SK-N-SH treated with all-trans-retinoic acid at 6 μM for 48 hours (cell line): ENCODE measurements around the gene BEGAIN.

Experiments
- ATAC-seq: fragments of 200-7000 bp; cut with Tn5 transposase; 3 replicates; pipeline ENCODE4 v1.9.1; 2020; ENCODE audit warnings: mild to moderate bottlenecking, moderate library complexity
- ARNTL ChIP-seq: fragments of 450-650 bp; formaldehyde crosslinking; IDR thresholded peaks from 2 replicates; pipeline ENCODE4 v1.5.0; 2020; ENCODE audit warnings: low read depth, mild to moderate bottlenecking, moderate library complexity, borderline replicate concordance
- BACH2 ChIP-seq: fragments of 250-450 bp; sonication (Bioruptor Pico); IDR thresholded peaks from 2 replicates; pipeline ENCODE4 v1.9.0; 2021; ENCODE audit warnings: mild to moderate bottlenecking, borderline replicate concordance
- CREB5 ChIP-seq: fragments of 250-450 bp; sonication (Bioruptor Pico); IDR thresholded peaks from 2 replicates; pipeline ENCODE4 v1.5.1; 2020; ENCODE audit warnings: low read depth, mild to moderate bottlenecking, moderate library complexity
- CSDC2 ChIP-seq: fragments of 250-450 bp; sonication (Bioruptor Pico); IDR thresholded peaks from 2 replicates; pipeline ENCODE4 v1.5.0; 2020; ENCODE audit warnings: mild to moderate bottlenecking, moderate library complexity
- ESRRG ChIP-seq: fragments of 250-450 bp; sonication (Bioruptor Pico); IDR thresholded peaks from 2 replicates; pipeline ENCODE4 v1.6.1; 2021; ENCODE audit warnings: mild to moderate bottlenecking
- GLIS3 ChIP-seq: fragments of 250-450 bp; sonication (Bioruptor Pico); IDR thresholded peaks from 2 replicates; pipeline ENCODE4 v1.5.0; 2020; ENCODE audit warnings: mild to moderate bottlenecking, moderate library complexity
- ISL1 ChIP-seq: fragments of 250-450 bp; sonication (Bioruptor Pico); IDR thresholded peaks from 2 replicates; pipeline ENCODE4 v2.1.2; 2022; ENCODE audit warnings: mild to moderate bottlenecking, moderate library complexity
- OSR1 ChIP-seq: fragments of 250-450 bp; sonication (Bioruptor Pico); IDR thresholded peaks from 2 replicates; pipeline ENCODE4 v1.8.0; 2022; ENCODE audit warnings: moderate library complexity, mild to moderate bottlenecking, inconsistent platforms
- PATZ1 ChIP-seq: fragments of 250-450 bp; sonication (Bioruptor Pico); IDR thresholded peaks from 2 replicates; pipeline ENCODE4 v1.8.0; 2020; ENCODE audit warnings: mild to moderate bottlenecking, moderate library complexity, borderline replicate concordance
- POU6F1 ChIP-seq: fragments of 250-450 bp; sonication (Bioruptor Pico); IDR thresholded peaks from 2 replicates; pipeline ENCODE4 v1.8.0; 2021; ENCODE audit warnings: low read depth, mild to moderate bottlenecking, moderate library complexity, borderline replicate concordance
- PPARA ChIP-seq: fragments of 250-450 bp; sonication (Bioruptor Pico); IDR thresholded peaks from 2 replicates; pipeline ENCODE4 v1.5.0; 2020; ENCODE audit warnings: mild to moderate bottlenecking, borderline replicate concordance
- RARB ChIP-seq: fragments of 250-450 bp; sonication (Bioruptor Pico); IDR thresholded peaks from 2 replicates; pipeline ENCODE4 v1.8.0; 2021; ENCODE audit warnings: mild to moderate bottlenecking, moderate library complexity
- SNAI2 ChIP-seq: fragments of 250-450 bp; sonication (Bioruptor Pico); IDR thresholded peaks from 2 replicates; pipeline ENCODE4 v1.5.0; 2020; ENCODE audit warnings: mild to moderate bottlenecking, moderate library complexity
- TCF4 ChIP-seq: fragments of 250-450 bp; sonication (Bioruptor Pico); IDR thresholded peaks from 2 replicates; pipeline ENCODE4 v1.8.0; 2021; ENCODE audit warnings: mild to moderate bottlenecking, moderate library complexity, borderline replicate concordance
- TOX ChIP-seq: fragments of 250-450 bp; sonication (Bioruptor Pico); IDR thresholded peaks from 2 replicates; pipeline ENCODE4 v1.8.0; 2021; ENCODE audit warnings: mild to moderate bottlenecking, moderate library complexity, borderline replicate concordance
- TSHZ2 ChIP-seq: fragments of 250-450 bp; sonication (Bioruptor Pico); IDR thresholded peaks from 2 replicates; pipeline ENCODE4 v1.5.0; 2020; ENCODE audit warnings: mild to moderate bottlenecking, moderate library complexity
- ZC3H10 ChIP-seq: fragments of 250-450 bp; sonication (Bioruptor Pico); IDR thresholded peaks from 2 replicates; pipeline ENCODE4 v1.5.1; 2021; ENCODE audit warnings: mild to moderate bottlenecking, moderate library complexity
- ZFP3 ChIP-seq: fragments of 250-450 bp; sonication (Bioruptor Pico); IDR thresholded peaks from 2 replicates; pipeline ENCODE4 v1.5.0; 2020; ENCODE audit warnings: mild to moderate bottlenecking, moderate library complexity
- ZFP30 ChIP-seq: fragments of 450-650 bp; formaldehyde crosslinking; IDR thresholded peaks from 2 replicates; pipeline ENCODE4 v1.5.0; 2022; ENCODE audit warnings: mild to moderate bottlenecking, moderate library complexity
- ZNF565 ChIP-seq: fragments of 450-650 bp; formaldehyde crosslinking; conservative IDR thresholded peaks from 2 replicates; pipeline ENCODE4 v1.5.0; 2020; ENCODE audit warnings: low read depth, mild to moderate bottlenecking, moderate library complexity
- ZNF8 ChIP-seq: fragments of 450-650 bp; formaldehyde crosslinking; IDR thresholded peaks from 2 replicates; pipeline ENCODE4 v1.5.0; 2020; ENCODE audit warnings: mild to moderate bottlenecking, moderate library complexity

The BEGAIN gene

GRCh38 chr14:100544506-100545141, 42.6 kb downstream of the BEGAIN start:
- TF ChIP-seq TCF4 (CRISPR knock-in tag), result no peak
- no peak for TF ChIP-seq ZFP3
- TF ChIP-seq CREB5, result no peak
- TF ChIP-seq ZNF565, result no peak
- TF ChIP-seq ESRRG, result no peak
- TF ChIP-seq OSR1 (CRISPR knock-in tag), result no peak
- no peak for TF ChIP-seq ISL1 (CRISPR knock-in tag)
- no peak for TF ChIP-seq TSHZ2
- TF ChIP-seq ARNTL (CRISPR knock-in tag), result no peak
- TF ChIP-seq BACH2 (CRISPR knock-in tag), result no peak
- no peak for TF ChIP-seq PPARA (CRISPR knock-in tag)
- TF ChIP-seq ZFP30 (CRISPR knock-in tag), result no peak
- no peak for TF ChIP-seq GLIS3 (CRISPR knock-in tag)
- no peak for ATAC-seq

- TF ChIP-seq ZFP3 (no peak), ZC3H10 (CRISPR knock-in tag) (no peak), ZNF8 (CRISPR knock-in tag) (no peak), PATZ1 (CRISPR knock-in tag) (no peak), TCF4 (CRISPR knock-in tag) (no peak), ISL1 (CRISPR knock-in tag) (no peak), GLIS3 (CRISPR knock-in tag) (no peak), CREB5 (no peak), ARNTL (CRISPR knock-in tag) (no peak), CSDC2 (CRISPR knock-in tag) (no peak), POU6F1 (CRISPR knock-in tag) (no peak), RARB (CRISPR knock-in tag) (no peak), BACH2 (CRISPR knock-in tag) (no peak), PPARA (CRISPR knock-in tag) (no peak), OSR1 (CRISPR knock-in tag) (no peak), TOX (no peak), SNAI2 (CRISPR knock-in tag) (no peak), ZNF565 (no peak), ZFP30 (CRISPR knock-in tag) (no peak)
- TF ChIP-seq, all 23 proteins: peak for 0
Measured at GRCh38 chr14:100543471-100544455, 43.5 kb downstream of the BEGAIN start.

More at GRCh38 chr14:100543471-100544455, 43.5 kb downstream of the BEGAIN start:
- ATAC-seq, result no peak
